Measurements from ENCODE around the gene FRMPD4.

FRMPD4 gene

GRCh38 chrX:12611471-12611870, 473.2 kb downstream of the FRMPD4 start:
- DNase-seq (ENCODE audit: low read depth in 3 of 3, low spot score in 1 of 3): no peak

DNA sequence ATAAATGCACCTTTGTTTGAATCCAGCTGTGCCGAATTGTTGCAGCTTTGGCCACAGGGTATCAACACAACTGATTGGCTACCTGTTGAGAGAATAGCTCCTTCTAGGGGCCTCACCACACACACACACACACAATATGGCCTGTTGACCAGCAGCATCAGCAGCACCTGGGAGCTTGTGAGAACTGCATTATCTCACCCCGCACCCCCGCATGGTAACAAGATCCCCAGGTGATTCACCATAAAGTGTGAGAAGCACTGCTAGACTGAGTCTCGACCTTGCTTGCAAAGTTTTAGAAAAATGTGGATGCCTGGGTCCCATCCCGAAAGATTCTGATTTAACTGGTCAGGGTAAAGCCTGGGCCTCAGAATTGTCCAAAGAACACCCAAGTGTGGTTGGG, 476.0 kb downstream of the FRMPD4 start:
- no peak for DNase-seq (ENCODE audit: low read depth in 3 of 3, low spot score in 1 of 3)

DNA sequence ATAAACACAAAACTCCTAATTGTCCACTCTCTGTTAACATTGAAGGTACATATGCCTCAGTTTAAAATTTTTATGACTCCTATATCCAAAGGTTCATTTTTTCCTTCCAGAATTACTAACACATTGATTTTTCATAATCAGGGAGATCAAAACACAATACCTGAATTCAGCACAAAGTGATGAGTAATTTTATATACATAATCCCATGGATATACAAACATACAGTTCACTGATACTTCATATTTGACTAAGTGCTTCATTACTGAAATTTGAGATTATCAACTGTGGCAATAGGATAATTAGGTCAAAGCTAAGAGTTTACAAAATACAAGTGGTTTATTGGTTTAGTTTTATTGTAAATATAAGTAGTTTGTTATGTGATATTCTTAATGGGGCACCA, 476.8 kb downstream of the FRMPD4 start:
- no peak for DNase-seq (ENCODE audit: low read depth in 3 of 3, low spot score in 1 of 3)

- no peak for DNase-seq (ENCODE audit: low read depth in 3 of 3, low spot score in 1 of 3)
Measured at GRCh38 chrX:12617241-12617640, 479.0 kb downstream of the FRMPD4 start.

DNA sequence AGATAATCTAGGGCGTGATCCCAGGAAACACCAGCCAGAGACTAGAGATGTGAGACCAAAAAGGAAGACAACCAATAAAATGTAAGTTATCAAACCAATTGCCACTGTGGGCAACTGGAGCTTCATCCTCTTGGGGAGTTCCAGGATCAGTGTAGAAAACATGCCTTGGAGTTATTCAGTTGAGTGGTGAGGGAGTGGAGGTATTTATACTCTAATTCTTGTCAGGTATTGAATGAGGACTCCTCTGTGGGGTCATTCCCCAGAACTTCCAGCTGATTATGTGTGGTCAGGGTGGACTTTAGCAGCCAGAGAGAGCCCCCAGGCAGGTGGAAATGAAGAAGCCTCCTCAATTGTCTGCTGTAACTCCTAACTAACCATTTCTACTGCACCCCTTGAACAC, 509.0 kb downstream of the FRMPD4 start:
- DNase-seq (ENCODE audit: low read depth in 3 of 3, low spot score in 1 of 3): no peak

DNA sequence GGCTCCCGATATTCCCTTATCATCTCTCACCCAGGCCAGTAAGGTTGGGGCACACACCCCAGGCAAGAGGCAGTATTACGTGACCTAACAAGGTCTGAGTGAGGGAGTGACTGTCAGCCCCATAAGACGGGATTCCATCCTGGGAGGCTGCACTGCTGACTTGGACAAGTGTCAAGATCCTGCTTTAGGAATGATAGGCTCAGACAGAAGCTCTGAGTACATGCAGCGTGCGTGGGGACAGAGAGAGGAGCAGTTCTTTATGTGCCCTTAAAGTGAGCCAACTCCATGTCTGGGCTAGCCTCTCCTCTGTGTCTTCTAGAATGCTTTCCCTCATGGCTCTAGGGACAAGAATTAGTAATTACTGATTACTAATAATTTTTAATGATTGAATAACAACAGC, 510.7 kb downstream of the FRMPD4 start:
- no peak for DNase-seq (ENCODE audit: low read depth in 3 of 3, low spot score in 1 of 3)

GRCh38 chrX:12657433-12657832, 519.2 kb downstream of the FRMPD4 start:
- no peak for DNase-seq (ENCODE audit: low read depth in 3 of 3, low spot score in 1 of 3)

DNA sequence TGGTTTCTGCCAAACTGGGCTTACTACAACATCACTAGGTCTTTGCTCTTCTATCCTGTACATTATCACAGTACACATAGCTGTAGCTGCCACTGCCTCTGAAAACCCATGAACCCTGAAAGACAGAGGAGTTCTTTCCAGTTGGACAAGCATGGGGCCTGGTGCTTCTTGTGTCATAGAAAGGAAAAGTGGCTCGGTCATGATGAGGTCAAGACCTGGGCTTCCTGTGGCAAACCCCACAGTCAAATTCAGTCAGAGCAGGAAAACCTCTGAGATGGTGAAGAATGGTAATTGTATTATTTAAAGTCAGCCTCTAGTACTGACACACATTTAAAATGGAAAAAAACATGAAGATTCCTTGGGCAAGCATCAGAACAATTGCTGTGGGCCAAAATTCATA, 519.6 kb downstream of the FRMPD4 start:
- no peak for DNase-seq (ENCODE audit: low read depth in 3 of 3, low spot score in 1 of 3)

- no peak for DNase-seq (ENCODE audit: low read depth in 3 of 3, low spot score in 1 of 3)
Measured at GRCh38 chrX:12661464-12661863, 523.2 kb downstream of the FRMPD4 start.

DNA sequence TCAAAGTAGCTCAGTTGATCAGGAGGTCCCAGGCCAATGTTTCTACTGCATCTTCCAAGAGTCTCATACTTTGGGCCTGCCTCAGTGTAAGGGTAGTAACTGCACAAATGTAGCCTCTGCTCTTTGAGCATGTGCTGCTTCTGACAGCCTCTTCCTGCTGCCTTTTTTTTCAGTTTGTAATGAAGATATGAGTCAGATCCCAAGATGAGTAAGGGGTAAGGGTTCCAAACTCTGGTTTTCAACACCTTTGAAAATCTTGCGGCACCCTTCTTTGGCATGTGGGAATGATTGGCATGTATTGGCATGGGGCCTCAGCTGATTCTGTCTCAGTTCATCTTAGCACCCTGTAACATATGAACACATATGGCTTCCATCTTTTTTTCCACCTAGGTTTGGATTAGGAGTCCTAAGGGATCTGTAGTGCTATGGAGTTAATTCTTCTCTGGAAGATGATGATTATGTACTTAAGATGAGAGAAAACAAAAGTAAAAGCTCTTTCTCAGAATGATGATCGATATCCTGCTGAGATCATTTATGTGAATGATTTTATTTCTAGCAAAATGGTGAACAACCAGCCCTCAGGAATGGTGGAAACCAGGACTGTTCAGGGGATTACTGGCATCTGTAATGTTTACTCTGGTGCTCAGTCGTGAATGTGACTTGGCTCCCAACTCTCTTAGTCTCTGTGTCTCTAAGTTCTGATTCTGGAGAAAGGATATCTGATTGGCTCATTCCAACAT, 534.3 kb downstream of the FRMPD4 start:
- no peak for DNase-seq (ENCODE audit: low read depth in 3 of 3, low spot score in 1 of 3)

DNA sequence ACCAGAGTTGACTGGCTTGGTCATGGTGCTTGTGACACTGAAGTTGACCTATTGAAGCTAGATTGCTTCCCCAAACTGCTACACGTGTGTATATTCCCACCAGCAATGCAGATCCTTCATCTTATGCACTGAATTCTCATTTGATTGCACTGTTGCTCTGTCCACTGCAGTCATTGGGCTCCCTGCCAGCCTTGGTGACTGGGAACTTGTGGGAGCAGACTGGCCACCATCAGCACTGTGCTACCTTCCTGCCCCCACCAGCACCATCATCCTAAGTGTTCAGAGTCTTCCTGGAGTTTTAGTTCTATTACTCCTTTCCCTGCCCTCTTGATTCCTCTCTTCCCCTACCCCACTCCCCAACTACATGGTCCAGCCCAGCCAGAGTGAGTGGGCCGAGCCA, 535.2 kb downstream of the FRMPD4 start:
- no peak for DNase-seq (ENCODE audit: low read depth in 3 of 3, low spot score in 1 of 3)

- no peak for DNase-seq (ENCODE audit: low read depth in 3 of 3, low spot score in 1 of 3)
Measured at GRCh38 chrX:12679522-12679921, 541.2 kb downstream of the FRMPD4 start.

DNA sequence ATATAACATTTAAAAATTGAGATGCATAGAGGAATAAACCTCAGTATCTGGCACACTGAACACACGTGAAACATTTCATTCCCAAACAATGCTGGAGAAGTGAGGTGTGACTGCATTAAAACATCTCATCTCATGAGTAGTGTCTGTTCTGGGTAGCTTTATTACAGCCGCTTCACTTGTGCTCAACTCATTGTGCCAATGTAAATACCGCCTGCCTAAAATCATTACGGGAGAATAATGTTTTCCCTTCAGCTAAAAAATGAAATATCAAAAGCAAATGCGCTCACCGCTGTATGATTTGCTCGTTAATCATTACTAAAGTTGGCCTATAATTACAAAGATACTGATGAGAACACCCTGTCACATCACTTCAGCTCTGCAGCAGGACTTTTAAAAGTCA, 542.8 kb downstream of the FRMPD4 start:
- DNase-seq (ENCODE audit: low read depth in 3 of 3, low spot score in 1 of 3): no peak

DNA sequence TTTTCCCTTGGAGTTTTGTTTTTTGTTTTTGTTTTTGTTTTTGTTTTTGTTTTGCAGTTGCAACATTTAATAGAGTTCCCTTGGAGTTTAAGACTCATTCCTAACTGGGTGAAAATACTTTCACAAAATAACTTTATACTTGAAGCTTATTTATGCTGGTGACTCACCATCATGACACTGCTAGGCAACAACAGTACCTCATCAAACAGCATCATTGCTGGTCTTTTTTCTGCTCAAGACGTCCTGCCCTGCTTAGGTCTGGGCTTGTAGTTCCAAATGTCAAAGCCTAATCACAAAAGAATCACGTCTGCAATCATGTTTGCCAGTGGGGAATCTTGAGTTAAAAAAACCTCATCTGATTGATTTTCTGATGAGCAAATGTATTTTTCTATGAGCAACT, 547.3 kb downstream of the FRMPD4 start:
- no peak for DNase-seq (ENCODE audit: low read depth in 3 of 3, low spot score in 1 of 3)

DNA sequence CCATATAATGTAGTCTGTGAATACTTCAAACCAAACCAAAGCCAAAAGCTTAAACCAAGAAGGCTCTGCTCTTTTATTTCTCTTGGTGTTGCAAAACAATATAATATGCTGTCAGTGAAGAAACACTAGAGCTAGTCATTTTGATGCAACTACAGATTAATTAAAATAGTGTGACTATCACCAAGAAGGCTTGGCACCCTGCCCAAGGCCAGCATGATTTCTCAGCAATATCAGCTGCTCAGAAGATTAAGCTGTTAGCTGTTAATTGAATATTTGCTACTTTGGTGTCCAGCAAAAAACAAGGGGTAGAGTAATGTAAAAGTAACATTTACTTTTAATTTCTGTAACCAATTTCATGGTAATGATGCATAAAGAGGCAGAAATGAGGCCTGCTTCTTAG, 548.1 kb downstream of the FRMPD4 start:
- DNase-seq (ENCODE audit: low read depth in 3 of 3, low spot score in 1 of 3): no peak

DNA sequence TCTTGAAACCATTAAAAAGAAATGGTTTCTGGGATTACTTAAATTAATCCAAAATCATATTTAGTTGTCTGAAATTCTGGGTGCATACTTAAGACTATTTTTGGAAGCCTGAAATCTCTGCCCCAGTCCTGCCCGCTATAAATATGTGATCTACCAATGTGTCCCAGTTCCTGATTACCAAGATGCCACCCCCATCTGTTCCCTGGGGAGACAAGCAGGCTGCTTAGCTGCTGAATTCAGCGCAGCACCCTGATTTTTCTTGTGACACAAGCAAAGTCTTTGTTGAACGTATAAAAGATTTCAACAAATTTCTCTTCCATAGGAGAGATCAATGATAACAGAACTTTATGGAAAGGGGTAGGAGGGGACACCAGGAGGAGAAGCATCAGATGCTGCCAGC, 552.4 kb downstream of the FRMPD4 start:
- no peak for DNase-seq (ENCODE audit: low read depth in 3 of 3, low spot score in 1 of 3)

- no peak for DNase-seq (ENCODE audit: low read depth in 3 of 3, low spot score in 1 of 3)
Measured at GRCh38 chrX:12693754-12694153, 555.5 kb downstream of the FRMPD4 start.

- no peak for DNase-seq (ENCODE audit: low read depth in 3 of 3, low spot score in 1 of 3)
Measured at GRCh38 chrX:12700745-12701144, 562.5 kb downstream of the FRMPD4 start.

GRCh38 chrX:12701628-12702027, 563.4 kb downstream of the FRMPD4 start:
- no peak for DNase-seq (ENCODE audit: low read depth in 3 of 3, low spot score in 1 of 3)

DNA sequence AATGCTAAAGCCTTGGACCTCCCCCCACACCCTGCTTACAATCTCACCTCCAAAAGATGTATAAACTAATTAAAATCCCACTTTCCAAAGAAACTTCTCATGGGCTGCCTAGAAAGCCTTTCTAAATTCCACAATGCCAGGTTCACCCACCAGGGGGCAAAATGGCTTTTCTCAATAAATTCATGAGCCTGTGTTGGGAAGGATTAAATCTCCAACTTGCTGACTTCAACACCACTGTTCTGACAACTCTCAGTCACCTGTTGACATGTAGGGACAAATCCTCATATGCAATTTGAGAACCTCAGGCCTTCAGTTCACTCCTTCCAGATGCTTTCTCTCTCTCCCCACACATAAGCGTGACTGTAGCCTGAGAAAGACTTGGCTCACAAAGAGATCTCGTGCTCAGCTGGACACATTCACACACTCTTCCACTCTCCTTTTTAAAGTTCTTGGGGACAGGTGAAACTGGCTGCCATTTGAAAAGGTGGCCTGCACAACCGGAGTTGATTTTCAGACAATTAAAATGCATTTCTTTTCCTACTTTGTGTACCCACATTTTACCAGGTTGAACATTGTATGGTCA, 564.3 kb downstream of the FRMPD4 start:
- no peak for DNase-seq (ENCODE audit: low read depth in 3 of 3, low spot score in 1 of 3)

DNA sequence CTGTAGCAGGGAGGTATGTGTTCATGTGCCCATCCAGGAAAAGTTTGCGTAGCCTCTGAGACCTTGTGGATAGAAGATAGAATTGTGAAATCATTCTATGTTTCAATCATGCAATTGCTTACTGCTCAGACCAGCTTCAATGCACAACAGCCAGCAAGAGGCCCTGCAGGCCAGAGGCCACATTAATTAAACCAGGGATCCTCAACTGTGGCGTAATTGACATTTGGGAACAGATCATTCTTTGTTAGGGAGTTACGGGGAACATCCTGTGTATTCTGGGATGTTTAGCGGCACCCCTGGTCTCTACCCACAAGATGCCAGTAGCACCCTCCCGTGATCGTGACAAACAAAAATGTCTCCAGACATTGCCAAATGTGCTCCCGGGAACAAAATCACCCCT, 566.4 kb downstream of the FRMPD4 start:
- no peak for DNase-seq (ENCODE audit: low read depth in 3 of 3, low spot score in 1 of 3)

- DNase-seq (ENCODE audit: low read depth in 3 of 3, low spot score in 1 of 3): no peak
Measured at GRCh38 chrX:12709047-12709446, 570.8 kb downstream of the FRMPD4 start.

DNA sequence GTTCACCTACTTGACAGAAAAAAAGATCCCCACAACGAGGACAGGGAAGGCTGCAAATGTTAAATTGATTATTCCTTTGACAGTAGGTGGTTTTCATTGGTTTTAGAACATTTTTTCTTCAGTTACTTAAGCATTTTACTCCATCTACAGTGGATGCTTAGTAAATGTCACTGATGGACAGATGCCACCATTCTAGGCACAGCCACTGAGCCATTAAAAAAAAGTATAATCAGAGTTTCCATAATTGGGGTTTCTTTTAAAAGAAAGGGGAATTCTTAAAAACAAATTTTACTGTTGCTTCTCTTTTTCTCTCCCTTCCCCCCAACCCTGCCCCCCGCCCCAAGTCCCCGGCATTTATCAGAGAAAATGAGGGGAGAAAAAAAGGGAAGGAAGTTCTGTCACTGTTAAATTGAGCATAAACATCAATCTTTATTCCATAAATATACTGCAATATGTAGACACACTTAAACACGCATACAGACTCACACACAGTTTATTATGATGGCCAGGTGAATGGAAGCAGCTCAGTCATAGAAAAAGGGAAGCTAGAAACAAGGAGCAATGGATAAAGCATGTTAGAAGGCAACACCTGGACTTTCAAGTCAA, 573.3 kb downstream of the FRMPD4 start:
- no peak for DNase-seq (ENCODE audit: low read depth in 3 of 3, low spot score in 1 of 3)

All from stimulated activated CD4-positive, alpha-beta T cell treated with anti-CD3 and anti-CD28 coated beads, TNF-alpha, amount 100 ng/mL, for 1 hour (primary cell).